HS-27A (cell line): Measurements from ENCODE around the gene NOL9.
"Not testable (repeated sequence)": the region's sequence is repeated elsewhere in the genome, so short reads cannot be mapped to it uniquely, and the experiment has no call there.

Experiments
- DNase-seq: peaks from one replicate; pipeline ENCODE4 v3.0.0-alpha.2; 2012; ENCODE audit warnings: low read depth, missing footprints

NOL9 gene

DNA sequence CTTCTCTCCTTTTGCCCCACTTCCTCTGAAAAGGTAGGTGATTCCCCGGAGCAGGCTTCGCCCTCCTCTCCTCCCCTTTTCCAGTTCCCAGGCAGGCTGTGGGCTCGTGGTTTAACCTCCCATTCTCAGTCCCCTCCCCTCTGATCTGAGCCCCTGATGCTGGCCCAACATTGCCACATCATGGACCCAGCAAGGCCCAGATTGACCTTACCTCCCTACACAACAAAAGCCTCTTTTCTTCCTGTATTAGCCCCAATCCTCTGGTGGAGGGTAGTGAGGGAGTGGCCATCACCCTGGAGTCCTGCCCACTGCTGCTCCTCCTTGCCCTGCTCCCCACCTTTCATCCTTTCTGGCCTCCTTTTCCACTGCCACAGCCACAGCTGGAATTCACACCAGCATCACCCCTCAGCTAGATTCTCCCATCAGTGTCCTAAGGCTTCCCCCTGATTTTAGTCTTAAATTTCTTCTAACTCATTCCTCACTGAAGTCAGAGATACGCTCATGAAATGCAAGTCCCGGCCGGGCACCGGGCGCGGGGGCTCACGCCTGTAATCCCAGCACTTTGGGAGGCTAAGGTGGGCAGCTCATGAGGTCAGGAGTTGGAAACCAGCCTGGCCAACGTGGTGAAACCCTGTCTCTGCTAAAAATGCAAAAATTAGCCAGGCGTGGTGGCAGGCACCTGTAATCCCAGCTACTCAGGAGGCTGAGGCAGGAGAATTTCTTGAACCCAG lies 18.5 kb upstream of the NOL9 start:
- no peak for DNase-seq

DNA sequence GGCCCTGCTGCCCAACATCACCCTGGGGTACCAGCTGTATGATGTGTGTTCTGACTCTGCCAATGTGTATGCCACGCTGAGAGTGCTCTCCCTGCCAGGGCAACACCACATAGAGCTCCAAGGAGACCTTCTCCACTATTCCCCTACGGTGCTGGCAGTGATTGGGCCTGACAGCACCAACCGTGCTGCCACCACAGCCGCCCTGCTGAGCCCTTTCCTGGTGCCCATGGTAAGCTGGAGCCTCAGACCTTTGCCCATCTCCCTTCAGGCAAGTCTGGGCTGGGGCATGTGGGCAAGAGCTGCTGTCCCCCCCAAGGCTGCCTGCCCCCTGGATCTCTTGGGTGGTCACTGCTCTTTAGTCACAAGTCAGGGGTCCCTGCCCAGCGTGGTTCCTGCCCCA lies 16.7 kb upstream of the NOL9 start:
- DNase-seq, result no peak

DNA sequence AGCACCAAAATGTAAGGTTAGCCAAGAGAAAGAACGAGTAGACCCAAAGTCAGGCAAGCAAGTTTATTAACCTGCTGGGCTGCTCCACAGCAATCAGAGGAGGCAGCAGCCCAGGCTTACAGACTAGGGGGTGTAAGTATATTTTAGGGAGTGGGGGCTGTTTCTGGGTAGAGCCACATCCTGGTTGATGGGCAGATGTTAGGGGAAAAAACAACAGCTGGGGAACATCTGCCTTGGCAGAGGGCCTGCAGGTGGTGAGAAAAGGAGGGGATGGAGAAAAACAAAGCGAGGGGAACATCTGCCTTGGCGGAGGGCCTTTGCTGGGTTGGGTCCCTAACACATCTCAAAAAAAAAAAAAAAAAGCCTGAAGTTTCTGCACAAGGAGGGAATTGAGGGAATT lies 15.8 kb upstream of the NOL9 start:
- no peak for DNase-seq

DNA sequence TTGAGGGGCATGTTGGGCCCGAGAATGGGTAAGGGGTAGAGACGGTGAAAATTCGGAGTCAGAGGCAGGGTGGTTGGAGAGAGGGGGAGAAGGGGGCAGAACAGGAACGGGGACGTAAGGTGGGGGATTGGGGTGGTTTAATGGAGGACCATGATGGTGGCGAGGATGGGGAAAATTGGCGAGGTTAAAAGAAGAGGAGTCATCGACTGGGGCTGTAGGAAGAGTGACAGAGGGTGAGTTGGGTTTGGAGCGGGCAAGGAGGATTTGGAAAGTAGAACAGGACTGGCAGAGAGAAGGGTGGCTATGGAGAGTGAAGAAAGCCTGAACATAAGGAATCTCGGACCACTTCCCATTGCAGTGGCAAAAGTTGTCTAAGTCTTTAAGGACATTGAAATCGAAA lies 14.7 kb upstream of the NOL9 start:
- DNase-seq, result no peak

DNA sequence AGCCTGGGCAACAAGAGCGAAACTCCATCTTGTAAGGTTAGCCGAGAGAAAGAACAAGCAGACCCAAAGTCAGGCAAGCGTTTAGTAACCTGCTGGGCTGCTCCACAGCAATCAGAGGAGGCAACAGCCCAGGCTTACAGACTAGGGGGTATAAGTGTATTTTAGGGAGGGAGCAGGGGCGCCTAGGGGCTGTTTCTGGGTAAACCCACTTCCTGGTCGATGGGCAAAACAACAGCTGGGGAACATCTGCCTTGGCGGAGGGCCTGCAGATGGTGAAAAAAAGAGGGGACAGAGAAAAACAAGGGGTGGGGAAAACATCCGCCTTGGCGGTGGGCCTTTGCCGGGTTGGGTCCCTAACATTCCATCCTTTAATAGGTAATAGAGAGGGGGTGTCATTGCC lies 6.0 kb upstream of the NOL9 start:
- DNase-seq, result no peak

DNA sequence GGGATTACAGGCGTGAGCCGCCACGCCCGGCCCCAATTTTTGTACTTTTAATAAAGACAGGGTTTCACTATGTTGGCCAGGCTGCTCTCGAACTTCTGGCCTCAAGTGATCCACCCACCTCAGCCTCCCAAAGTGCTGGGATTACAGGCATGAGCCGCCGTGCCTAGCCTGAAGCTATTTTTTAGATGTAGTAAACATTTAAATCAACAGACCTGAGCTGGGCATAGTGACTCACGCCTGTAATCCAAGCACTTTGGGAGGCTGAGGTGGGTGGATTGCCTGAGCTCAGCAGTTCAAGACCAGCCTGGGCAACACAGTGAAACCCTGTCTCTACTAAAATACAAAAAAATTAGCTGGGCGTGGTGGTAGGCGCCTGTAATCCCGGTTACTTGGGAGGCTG lies 4.8 kb upstream of the NOL9 start:
- not testable (repeated sequence) for DNase-seq

DNA sequence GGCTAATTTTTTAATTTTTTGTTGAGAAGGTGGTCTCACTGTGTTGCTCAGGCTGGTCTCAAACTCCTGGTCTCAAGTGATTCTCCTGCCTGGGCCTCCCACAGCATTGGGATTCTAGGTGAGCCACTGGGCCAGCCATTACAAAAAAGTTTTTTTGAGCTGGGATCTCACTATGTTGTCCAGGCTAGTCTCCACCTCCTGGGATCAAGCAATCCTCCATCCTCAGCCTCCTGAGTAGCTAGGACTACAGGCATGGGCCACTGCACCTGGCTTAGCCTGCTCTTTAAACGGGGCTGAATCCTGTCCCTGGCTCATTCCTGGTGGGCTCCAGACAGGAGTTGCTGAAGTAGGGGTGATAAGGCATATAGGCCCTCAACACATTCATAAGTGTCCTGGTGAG lies 3.3 kb upstream of the NOL9 start:
- no peak for DNase-seq

DNA sequence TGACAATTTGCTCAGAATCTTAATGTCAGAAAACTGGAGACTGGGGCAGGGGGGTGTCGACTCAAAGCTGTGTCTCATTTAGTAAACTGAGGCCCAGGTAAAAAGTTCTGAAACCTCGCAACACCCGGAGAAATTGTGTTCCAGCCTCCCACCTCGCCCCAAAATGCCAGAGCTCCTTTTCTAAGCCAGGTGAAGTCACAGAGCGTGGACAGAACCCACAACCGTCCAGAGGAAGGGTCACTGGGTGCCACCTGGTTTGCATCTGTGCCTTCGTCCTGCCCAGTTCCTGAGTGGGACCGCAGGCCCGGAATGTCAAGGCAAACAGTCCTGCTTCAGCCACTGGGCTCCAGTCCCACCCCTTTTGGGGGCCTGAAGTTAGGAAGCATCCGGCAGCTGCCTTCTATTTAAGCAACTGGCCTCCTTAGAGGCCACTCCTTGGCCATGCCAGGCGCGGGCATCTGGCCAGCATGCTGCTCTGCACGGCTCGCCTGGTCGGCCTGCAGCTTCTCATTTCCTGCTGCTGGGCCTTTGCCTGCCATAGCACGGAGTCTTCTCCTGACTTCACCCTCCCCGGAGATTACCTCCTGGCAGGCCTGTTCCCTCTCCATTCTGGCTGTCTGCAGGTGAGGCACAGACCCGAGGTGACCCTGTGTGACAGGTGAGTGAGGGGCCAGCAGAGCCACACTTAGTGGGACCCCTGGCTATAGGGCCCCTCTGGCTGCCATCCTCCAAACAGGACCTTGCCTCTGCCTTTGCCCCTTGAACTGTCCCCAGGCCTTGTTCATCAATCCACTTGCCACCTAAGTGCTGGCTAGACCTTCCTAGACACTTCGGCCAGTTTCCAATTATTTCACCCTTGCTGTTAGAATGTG lies 830 bp upstream of the NOL9 start, which contains the start of gene TAS1R1:
TAS1R1 (plus strand) TSS at position 401 of the 872 bp plus-strand sequence; CDS start at position 468, 67 bp downstream.
- no peak for DNase-seq

DNA sequence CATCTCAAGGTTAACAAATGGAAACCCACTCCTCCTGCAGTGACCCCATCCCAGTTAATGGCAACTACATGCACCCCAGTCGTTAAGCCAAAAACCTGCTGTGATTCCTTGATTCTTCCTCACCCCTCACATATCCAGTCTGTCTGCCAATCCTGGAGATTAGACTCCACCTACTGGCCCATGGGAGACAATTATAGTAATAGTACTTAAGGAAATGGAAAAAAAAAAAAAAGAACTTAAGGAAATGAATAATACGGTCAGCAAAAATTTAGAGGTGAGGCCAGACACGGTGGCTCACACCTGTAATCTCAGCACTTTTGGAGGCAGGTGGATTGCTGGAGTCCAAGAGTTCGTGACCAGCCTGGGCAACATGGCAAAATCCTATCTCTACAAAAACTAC lies 7.0 kb downstream of the NOL9 start:
- no peak for DNase-seq

DNA sequence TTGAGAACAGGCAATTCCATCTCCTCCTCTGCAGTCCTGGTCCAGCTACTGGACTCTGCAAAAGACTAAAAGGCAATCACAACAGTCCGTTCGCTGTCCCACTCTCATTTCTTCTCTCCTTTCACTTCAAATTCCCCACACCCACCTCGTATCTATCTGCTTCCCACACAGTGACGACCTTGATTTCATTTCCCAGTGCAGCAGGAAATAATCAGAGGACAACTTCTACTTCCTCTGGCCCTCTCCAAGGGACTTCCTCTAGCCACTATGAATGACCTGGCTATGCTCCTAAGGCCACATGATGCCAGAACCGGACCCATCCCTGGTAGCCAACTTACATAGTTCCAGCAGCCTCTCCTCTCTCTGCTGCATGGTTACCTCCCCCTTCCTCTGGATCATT lies 8.0 kb downstream of the NOL9 start:
- DNase-seq, result no peak

DNA sequence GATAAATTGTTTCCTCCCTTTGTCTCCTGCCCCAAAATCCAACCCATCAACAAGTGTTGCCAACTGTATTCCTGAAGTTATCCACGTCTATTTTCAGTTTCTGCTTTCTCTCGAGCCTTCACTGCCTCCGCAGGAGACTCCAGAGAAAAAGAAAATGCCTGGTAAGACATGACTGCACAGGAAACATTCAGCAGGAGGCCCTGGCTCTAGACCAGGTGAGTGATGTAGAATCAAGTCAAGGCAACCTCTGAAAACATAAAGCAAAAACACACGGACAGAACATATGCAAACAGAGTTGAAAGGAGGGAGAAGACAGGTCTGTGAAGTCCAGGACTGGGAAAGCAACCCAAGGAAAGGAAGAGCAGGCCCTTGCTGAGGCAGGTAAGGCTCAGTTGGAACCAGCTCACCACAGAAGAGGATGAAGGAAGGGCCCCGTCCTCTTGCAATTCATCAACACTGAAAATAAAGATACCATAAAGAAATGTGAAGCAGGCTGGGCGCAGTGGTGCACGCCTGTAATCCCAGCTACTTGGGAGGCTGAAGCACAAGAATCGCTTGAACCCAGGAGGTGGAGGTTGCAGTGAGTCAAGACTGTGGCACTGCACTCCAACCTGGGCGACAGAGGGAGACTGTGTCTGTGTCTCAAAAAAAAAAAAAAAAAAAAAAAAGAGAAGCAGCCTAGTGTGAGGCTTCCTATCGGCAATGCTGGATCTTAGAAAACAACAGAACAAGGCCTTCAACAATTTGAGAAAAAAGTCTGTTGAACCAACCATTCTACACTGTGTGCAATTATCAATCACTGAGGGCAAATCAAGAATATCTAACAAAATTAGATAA lies 8.8 kb downstream of the NOL9 start:
- DNase-seq, result no peak

DNA sequence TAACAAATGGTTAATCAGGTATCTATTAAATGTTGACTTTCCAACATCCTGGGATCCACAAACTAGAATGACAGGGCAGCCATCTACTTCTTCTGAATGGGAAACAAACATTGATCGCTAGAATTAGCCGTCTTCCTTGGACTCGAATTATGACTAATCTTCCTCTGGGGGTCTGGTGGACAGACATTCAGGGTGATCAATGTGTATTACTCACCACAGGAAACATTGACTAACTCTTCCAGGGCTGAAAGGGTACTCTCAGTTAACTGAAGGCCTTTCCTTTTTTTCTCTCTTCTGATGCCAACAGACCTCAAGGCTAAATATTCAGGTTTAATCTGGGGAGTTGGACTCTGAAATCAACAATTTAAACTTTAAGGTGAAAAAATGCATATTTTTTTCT lies 9.5 kb downstream of the NOL9 start:
- no peak for DNase-seq

DNA sequence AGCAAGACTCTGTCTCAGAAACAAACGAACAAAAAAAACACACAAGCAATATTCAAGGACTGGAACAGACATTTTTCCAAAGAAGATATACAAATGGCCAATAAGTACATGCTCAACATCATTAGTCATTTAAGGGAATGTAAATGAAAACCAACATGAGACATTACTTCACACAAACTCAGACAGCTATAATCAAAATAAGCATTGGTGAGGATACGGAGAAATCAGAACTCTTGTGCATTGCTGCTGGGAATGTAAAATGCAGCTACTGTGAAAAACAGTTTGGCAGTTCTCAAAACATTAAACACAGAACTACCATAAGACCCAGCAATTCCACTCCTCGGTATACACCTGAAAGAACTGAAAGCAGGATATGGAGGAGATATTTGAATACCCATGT lies 15.4 kb downstream of the NOL9 start:
- no peak for DNase-seq

DNA sequence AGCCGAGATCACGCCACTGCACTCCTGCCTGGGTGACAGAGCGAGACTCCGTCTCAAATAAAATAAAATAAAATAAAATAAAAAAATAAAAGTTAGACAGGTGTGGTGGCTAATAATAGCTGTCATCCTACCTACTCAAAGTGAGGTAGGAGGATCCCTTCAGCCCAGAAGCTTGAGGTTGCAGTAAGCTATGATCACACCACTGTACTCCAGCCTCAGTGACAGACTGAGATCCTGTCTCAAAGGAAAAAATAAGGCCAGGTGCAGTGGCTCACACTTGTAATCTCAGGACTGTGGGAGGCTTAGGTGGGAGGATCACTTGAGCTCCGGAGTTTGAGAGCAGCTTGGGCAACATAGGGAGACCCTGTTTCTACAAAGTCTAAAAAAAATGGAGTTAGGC lies 18.0 kb downstream of the NOL9 start:
- DNase-seq, result no peak

DNA sequence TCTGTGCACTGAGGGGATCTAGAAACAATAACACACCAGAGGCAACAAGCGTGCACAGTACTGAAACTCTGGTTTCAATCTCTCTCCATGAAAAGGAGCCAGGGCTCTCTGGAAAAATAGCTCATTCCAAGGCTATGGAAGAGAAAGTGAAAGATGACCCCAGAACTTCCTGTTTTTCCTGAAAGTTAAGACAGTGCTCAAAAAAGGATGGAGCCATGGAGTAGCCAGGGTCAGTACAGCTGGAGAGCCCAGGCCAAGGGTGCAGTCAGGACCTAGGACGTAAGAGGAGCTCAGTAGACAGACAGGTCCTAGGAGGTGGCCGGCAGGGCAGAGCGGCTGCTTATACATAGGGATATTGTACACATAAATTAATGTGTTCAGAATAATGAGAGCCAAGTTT lies 19.1 kb downstream of the NOL9 start:
- DNase-seq, result no peak

DNA sequence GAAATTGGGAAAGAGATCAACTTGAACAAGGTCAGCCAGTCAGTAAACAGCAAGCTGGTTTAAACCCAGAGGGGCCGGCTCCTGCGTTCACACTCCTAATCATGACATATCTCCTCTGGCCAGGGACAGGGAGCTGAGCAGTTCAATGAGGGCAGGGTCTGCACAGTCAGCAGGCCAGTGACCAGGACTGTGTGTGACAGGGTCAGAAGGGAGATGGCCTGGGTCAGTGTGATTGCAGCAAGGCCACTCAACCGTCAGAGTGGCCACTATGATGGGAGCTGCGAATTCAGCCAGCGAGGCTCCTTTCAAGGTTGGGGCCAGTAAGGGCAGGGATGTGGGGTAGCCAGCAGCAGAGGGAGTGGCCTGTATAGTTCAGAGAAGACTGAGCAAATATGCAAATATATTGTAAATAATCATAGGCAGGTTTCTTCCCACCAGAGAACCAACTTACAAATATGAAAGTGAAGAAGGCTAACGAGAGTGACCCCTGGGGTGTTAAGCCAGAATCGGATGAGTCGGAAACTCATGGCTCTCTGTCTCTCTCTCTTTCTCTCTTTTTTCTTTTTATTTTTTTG lies 20.0 kb downstream of the NOL9 start:
- no peak for DNase-seq

DNA sequence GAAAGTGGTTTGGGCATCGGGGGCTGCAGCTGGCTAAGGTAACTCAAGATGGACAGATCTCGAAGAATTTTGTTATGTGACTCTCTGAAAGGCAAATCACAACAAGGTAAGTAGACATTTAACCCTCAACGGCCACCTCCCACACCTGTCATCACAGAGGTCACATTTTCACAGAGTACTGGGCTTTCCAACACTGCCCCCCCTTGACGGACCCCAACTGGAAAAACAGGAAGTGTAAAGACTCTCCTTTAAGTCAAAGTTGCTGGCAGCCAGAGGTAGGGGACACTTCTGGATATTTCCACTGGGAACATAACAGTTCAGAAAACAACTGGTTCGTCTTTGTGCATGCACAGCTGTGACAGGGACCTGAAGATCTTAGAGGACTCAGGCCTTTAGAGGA lies 22.3 kb downstream of the NOL9 start:
- no peak for DNase-seq

DNA sequence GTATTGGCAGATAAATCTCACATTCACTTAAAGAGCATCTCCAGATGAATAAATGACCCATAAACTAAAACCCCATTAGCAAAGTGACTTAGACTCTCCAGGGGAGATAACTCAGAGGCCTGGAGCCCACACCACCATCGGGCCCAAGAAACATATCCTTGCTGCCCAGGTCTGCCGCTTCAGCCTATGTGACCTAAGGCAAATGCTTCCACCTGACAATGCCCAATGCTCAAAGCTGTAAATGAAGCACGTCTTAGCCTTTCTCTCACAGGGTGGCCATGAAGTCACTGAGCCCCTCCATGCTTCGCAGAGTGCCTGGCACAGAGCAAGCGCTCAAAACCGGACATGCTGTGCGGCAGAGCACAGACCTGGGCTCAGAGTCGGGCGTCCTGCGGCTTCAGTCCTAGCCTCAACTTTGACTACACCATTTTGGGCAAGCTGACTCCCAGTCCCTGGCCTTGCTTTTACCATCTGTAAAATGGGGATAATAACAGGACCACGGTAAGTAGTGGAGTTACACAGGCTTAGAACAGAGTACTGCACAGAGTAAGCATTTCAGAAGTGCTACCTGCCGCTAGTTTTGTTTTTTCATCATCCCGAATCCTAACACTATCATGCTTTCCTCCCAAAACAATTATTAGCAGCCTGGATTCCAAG lies 23.7 kb downstream of the NOL9 start:
- DNase-seq, result no peak

DNA sequence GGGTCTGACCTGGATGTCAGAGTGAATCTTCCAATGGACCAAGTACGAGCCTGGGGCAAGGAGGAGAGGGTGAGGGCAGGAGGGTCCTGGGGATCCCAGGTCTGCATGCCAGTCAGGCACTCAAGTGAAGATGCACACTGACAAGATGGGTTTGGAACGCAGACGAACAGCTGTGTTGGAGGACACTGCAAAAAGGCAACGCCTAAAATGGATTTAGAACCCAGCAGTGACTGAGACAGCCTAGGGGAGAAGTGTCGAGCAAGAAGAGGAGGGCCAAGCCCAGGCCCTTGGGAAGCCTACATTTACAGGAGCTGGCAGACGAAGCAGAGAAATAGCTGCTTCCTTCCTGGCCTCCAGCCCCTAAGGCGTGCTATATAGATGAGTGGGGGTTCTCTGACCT lies 25.8 kb downstream of the NOL9 start:
- no peak for DNase-seq

DNA sequence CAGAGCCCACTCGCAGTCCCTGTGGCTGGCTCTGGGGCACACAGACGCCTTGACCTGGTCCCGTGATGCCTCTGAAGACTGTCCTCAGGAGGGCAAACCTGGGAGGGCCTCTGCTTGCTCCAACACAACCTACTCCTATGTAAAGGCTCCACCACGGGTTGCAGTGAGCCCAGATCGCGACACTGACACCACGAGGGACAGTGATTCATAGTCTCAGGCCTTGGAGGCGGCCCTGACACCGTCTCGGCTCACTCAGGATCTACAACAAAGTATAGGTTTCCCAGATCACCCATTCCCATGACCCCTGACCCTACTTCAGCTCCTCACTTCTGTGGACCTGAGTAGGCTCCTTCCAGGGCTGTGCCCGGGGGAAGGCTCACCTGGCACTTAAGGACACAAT lies 28.0 kb downstream of the NOL9 start:
- DNase-seq, result no peak

DNA sequence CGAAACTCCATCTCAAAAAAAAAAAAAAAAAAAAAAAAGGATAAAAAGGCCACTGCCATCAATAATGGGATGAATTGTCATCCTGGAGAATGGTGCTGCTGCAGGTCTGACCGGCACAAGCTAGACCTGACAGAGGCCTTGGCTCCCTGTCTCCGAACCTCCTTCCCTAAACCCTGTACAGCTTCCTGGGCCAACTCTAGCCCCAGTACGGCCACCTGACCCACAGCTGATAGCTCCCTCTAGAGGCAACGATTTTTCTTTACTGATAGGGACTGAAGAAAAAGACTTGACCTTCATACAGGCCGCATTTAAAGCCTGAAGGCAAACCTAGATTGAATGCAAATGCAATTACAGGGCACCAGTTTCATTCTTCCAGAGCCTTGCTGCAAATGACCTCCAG lies 30.7 kb downstream of the NOL9 start:
- no peak for DNase-seq

DNA sequence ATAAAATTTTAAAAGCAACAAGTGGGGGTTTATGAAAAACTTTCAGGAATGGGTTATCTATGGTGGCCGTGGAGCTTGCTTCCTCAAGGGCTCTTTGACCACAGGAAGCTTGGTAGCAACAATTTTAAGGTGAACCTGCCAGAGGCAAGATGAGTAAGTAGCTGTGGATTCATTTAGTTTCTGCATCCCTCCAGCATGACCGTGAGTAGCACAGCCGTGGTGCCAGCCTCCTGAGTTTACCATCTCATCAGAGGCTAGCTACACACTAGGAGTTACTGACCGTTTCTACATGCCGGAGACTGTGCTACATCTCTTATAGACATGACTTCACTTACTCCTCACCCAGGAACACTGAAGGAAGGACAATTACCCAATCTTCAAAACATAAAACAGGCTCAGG lies 32.8 kb downstream of the NOL9 start:
- DNase-seq, result no peak
